Gastroesophageal sphincter (tissue), 4 donors: ENCODE data around the gene AP1M2. TPM values are rescaled to one million over a fixed set of nuclear protein-coding genes. Genes with fewer than 3 reads are reported as not detected.

Experiments
- ATAC-seq: fragments of 150-250 bp; one replicate; pipeline ENCODE4 v1.9.1; 2016; ENCODE audit warnings: mild to moderate bottlenecking, moderate library complexity
- H3K27ac ChIP-seq, 4 donors: fragments of 200-600 bp; sonication (generic) in 3 of 4; 1 replicate in 3 of 4; 2 replicates in 1 of 4; pipeline ENCODE4 v1.5.1; 2016 to 2019
- H3K27me3 ChIP-seq: fragments of 200-600 bp; sonication (generic); one replicate; pipeline ENCODE4 v1.5.1; 2019
- H3K36me3 ChIP-seq, 2 donors: fragments of 200-600 bp; sonication (generic); one replicate each; pipeline ENCODE4 v1.5.1; 2019; ENCODE audit warnings: control low read depth in 1 of 2
- H3K4me1 ChIP-seq, 3 donors: fragments of 200-600 bp; sonication (generic); 1 replicate in 2 of 3; 2 replicates in 1 of 3; pipeline ENCODE4 v1.5.1; 2016 to 2019; ENCODE audit warnings: control low read depth in 2 of 3
- H3K4me3 ChIP-seq, 2 donors: fragments of 200-600 bp; sonication (generic); one replicate each; pipeline ENCODE4 v1.5.1; 2019; ENCODE audit warnings: mild to moderate bottlenecking in 1 of 2, moderate library complexity in 1 of 2
- H3K9me3 ChIP-seq, 3 donors: fragments of 200-600 bp; sonication (generic); one replicate each; pipeline ENCODE4 v1.5.1; 2017 to 2019; ENCODE audit warnings: control low read depth in 2 of 3
- EP300 ChIP-seq: sonication (generic); formaldehyde crosslinking; IDR thresholded peaks from one replicate; pipeline ENCODE4 v1.6.1; 2017; ENCODE audit warnings: antibody characterized with exemption, mild to moderate bottlenecking
- POLR2A ChIP-seq, 2 donors: fragments of 450-650 bp; IDR thresholded peaks; one replicate each; pipeline ENCODE4 v1.6.1; 2017; ENCODE audit warnings: antibody characterized with exemption in 2 of 2, mild to moderate bottlenecking in 2 of 2, moderate library complexity in 1 of 2
- POLR2AphosphoS5 ChIP-seq: sonication (generic); formaldehyde crosslinking; IDR thresholded peaks from one replicate; pipeline ENCODE4 v1.6.1; 2017; ENCODE audit warnings: antibody characterized with exemption
- WGBS, 2 donors: methylation state at CpG; one replicate each; pipeline ENCODE4 v1.1.5; 2018; ENCODE audit warnings: low coverage in 1 of 2; 5-methylcytosine and 5-hydroxymethylcytosine counted together
- total RNA-seq, 4 donors: library from RNA; depleted of rRNA; stranded (reverse); fragments of >200 nt; gene quantifications; one replicate each; pipeline ENCODE4 v1.1.0, GENCODE V29; 2016
- TF ChIP-seq, protein P1 (sequence below), 4 experiments: fragments of 200-600 bp in 2 of 4; fragments of 450-650 bp in 2 of 4; sonication (generic) in 1 of 4; IDR thresholded peaks; one replicate each; pipeline ENCODE4 v1.5.1; 2017 to 2019; ENCODE audit warnings: antibody characterized with exemption in 4 of 4, mild to moderate bottlenecking in 2 of 4, moderate library complexity in 2 of 4

AP1M2 gene
- total RNA-seq, 4 donors from 2014 or later = 13.2 TPM; not detected in 3

DNA sequence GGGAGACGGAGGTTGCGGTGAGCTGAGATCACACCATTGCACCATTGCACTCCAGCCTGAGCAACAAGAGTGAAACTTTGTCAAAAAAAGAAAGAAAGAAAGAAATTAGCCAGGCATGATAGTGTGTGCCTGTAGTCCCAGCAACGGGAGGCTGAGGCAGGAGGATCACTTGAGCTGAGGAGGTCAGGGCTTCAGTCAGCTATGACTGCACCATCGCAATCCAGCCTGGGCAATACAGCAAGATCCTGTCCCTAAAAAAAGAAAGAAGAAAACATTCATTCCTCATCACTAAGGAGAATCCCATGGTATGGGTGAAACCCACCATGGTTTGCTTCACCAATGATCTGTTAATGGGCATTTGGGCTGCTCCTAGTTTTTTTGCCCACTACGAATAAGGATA is 13.0 kb upstream of the AP1M2 start:
- ATAC-seq = no peak
- Histone ChIP-seq H3K9me3 (no peaks in the 10 kb centered on the region), H3K4me3 (no peak overlapping the region), H3K27me3 (peaks cover 20% of the 10 kb centered on the region), H3K27ac (no peak overlapping the region), H3K4me1 (peaks cover 0 to 29% (median 14%) of the 10 kb centered on the region in 3 donors), H3K36me3 (no peaks in the 10 kb centered on the region)
- WGBS, 2 donors = 83 to 100% methylated on average over 1 to 3 of the region's 5 CpGs
- no peak for TF ChIP-seq POLR2A (IDR thresholded peaks at IDR 0.05)
- no peak for TF ChIP-seq EP300
- TF ChIP-seq, protein P1, sequence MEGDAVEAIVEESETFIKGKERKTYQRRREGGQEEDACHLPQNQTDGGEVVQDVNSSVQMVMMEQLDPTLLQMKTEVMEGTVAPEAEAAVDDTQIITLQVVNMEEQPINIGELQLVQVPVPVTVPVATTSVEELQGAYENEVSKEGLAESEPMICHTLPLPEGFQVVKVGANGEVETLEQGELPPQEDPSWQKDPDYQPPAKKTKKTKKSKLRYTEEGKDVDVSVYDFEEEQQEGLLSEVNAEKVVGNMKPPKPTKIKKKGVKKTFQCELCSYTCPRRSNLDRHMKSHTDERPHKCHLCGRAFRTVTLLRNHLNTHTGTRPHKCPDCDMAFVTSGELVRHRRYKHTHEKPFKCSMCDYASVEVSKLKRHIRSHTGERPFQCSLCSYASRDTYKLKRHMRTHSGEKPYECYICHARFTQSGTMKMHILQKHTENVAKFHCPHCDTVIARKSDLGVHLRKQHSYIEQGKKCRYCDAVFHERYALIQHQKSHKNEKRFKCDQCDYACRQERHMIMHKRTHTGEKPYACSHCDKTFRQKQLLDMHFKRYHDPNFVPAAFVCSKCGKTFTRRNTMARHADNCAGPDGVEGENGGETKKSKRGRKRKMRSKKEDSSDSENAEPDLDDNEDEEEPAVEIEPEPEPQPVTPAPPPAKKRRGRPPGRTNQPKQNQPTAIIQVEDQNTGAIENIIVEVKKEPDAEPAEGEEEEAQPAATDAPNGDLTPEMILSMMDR (IDR thresholded peaks at IDR 0.05) = no peak
- no peak for TF ChIP-seq POLR2AphosphoS5

DNA sequence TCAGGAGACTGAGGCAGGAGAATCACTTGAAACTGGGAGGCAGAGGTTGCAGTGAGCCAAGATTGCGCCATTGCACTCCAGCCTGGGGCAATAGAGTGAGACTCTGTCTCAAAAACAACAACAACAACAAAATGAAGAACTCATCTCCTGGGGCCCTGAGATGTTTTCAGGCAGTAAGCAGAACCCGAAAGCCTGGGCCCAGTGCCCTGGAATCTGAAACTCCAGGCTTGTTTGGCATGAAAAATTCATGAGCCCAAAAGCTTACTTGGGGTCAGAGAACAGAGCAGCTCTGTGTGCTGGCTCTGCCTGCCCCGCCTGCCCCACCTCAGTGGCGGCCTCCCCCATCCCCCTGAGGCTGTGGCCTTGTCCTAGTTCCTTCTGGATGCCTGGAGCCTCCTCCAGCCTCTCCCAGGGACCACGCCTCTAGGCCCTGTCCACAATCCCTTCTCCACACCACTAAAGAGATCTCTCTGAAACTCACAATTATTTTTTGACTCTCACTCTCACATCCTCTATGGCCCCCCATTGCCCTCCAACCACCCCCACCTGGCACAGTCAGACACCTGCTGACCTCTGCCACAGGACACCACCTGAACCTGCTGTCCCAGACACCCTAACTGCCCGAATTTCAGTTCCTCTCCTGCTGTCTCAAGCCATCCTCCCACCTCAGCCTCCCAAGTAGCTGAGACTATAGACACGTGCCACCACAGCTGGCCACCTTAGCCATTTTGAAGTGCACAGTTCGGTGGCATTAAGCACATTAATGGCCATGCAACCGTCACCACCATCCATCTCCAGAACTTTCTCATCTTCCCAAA is 6.9 kb upstream of the AP1M2 start:
- Histone ChIP-seq H3K27ac (peak overlapping the region in 3 of 4 donors; percentile 17 to 49 (median 48)), H3K27me3 (peaks cover 55% of the 10 kb centered on the region), H3K4me3 (no peak overlapping the region), H3K36me3 (no peaks in the 10 kb centered on the region), H3K9me3 (no peaks in the 10 kb centered on the region), H3K4me1 (peaks cover 0 to 11% (median 0%) of the 10 kb centered on the region in 3 donors)
- peak; percentile 61 for ATAC-seq
- TF ChIP-seq POLR2AphosphoS5 = no peak
- no peak for TF ChIP-seq POLR2A (IDR thresholded peaks at IDR 0.05)
- no peak for TF ChIP-seq EP300
- TF ChIP-seq, protein P1 (IDR thresholded peaks at IDR 0.05) = no peak
- WGBS, 2 donors = 71 to 83% methylated on average over 4 to 9 of the region's 9 CpGs

DNA sequence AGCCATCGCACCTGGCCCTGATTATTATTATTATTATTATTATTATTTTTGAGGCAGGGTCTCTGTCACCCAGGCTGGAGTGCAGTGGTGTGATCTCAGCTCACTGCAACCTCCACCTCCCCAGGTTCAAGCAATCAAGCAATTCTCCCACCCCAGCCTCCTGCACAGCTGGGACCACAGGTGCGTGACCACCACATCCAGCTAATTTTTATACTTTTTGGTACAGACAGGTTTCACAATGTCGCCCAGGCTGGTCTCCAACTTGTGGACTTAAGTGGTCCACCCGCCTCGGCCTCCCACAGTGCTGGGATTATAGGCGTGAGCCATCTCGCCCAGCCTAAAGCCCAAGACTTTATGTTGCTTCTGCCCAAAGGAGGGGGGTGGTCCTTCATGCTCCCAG is 6.0 kb upstream of the AP1M2 start:
- Histone ChIP-seq H3K4me1 (peaks cover 0 to 11% (median 0%) of the 10 kb centered on the region in 3 donors), H3K27ac (peak overlapping the region in 2 of 4 donors; percentile 48 to 49), H3K4me3 (no peak overlapping the region), H3K27me3 (peaks cover 61% of the 10 kb centered on the region), H3K36me3 (no peaks in the 10 kb centered on the region), H3K9me3 (no peaks in the 10 kb centered on the region)
- WGBS, 2 donors = 93 to 100% methylated on average over 2 to 3 of the region's 7 CpGs
- TF ChIP-seq POLR2A (IDR thresholded peaks at IDR 0.05) (no peak), EP300 (no peak), POLR2AphosphoS5 (no peak)
- TF ChIP-seq, protein P1 (IDR thresholded peaks at IDR 0.05) = no peak
- no peak for ATAC-seq

DNA sequence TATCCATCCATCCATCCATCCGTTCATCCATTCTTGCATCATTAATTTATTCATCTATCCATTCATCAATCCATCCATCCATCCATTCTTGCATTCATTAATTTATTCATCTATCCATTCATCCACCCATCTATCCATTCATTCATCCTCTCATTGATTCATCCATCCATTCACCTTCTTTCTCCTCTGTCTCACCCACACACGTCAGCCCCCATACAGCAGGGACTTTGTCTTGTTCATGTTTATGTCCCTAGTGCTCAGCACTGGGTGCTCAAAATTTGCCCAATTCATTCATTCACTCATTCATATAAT is 683 bp upstream of the AP1M2 start:
- H3K27me3 ChIP-seq = peaks cover 65% of the 10 kb centered on the region
- TF ChIP-seq POLR2A (IDR thresholded peaks at IDR 0.05) (no peak), POLR2AphosphoS5 (no peak), EP300 (no peak)
- TF ChIP-seq, protein P1 (IDR thresholded peaks at IDR 0.05) = no peak
- no peak overlapping the region for H3K27ac ChIP-seq
- no peaks in the 10 kb centered on the region for H3K9me3 ChIP-seq
- no peak overlapping the region for H3K4me3 ChIP-seq
- no peaks in the 10 kb centered on the region for H3K4me1 ChIP-seq
- H3K36me3 ChIP-seq = no peaks in the 10 kb centered on the region
- WGBS, 2 donors = 71 to 88% methylated on average over 2 of the region's 2 CpGs
- ATAC-seq = no peak

DNA sequence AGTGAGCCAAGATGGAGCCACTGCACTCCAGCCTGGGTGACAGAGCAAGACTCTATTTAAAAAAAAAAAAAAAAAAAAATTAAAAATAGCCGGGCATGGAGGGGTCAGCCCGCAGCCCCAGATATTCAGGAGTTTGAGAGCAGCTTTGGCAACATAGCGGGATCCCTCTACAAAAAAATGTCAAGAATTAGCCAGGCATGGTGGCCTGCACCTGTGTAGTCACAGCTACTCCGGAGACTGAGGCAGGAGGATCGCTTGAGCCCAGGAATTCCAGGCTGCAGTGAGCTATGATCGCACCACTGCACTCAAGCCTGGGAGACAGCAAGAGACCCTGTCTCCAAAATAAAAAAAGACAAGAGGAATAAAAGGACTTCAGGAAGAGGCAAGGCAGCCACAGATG is 716 bp downstream of the AP1M2 start:
- Histone ChIP-seq H3K27me3 (peaks cover 64% of the 10 kb centered on the region), H3K36me3 (no peaks in the 10 kb centered on the region), H3K4me1 (peaks cover 0 to 2% (median under 1%) of the 10 kb centered on the region in 3 donors), H3K4me3 (no peak overlapping the region), H3K27ac (no peak overlapping the region), H3K9me3 (no peaks in the 10 kb centered on the region)
- WGBS, 2 donors = 76 to 92% methylated on average over 2 to 6 of the region's 6 CpGs
- TF ChIP-seq POLR2AphosphoS5 (no peak), EP300 (no peak), POLR2A (IDR thresholded peaks at IDR 0.05) (no peak)
- TF ChIP-seq, protein P1 (IDR thresholded peaks at IDR 0.05) = no peak
- ATAC-seq = no peak
